Smooth muscle cell (in vitro differentiated cells): ENCODE measurements around the gene SMIM24. TPM values are rescaled to one million over a fixed set of nuclear protein-coding genes. Genes with fewer than 3 reads are reported as not detected.

Source experiments
- DNase-seq: peaks from one replicate; lab custom pipeline; 2025; ENCODE audit not compliant: unreplicated experiment; lab: John Stamatoyannopoulos, UW
- H2AFZ ChIP-seq: fragments of 200-600 bp; sonication (generic); 2 replicates; pipeline ENCODE4 v1.6.0; 2016; ENCODE audit warnings: antibody characterized with exemption, low read depth, mild to moderate bottlenecking
- H3F3A ChIP-seq: fragments of 200-600 bp; sonication (generic); 2 replicates; pipeline ENCODE4 v1.6.0; 2017; ENCODE audit warnings: antibody characterized with exemption, low read depth
- H3K27ac ChIP-seq: fragments of 200-600 bp; sonication (generic); 2 replicates; pipeline ENCODE4 v1.5.1; 2016; ENCODE audit warnings: low read depth, mild to moderate bottlenecking
- H3K27me3 ChIP-seq: fragments of 200-600 bp; sonication (generic); 2 replicates; pipeline ENCODE4 v1.6.1; 2016; ENCODE audit warnings: low read depth, mild to moderate bottlenecking
- H3K36me3 ChIP-seq: fragments of 200-600 bp; sonication (generic); 2 replicates; pipeline ENCODE4 v1.5.1; 2016; ENCODE audit warnings: low read depth
- H3K4me1 ChIP-seq: fragments of 200-600 bp; sonication (generic); 2 replicates; pipeline ENCODE4 v1.5.1; 2016; ENCODE audit warnings: low read depth
- H3K4me2 ChIP-seq: fragments of 200-600 bp; sonication (generic); 2 replicates; pipeline ENCODE4 v1.6.0; 2016; ENCODE audit warnings: mild to moderate bottlenecking
- H3K4me3 ChIP-seq: fragments of 200-600 bp; sonication (generic); 2 replicates; pipeline ENCODE4 v1.5.1; 2016; ENCODE audit warnings: mild to moderate bottlenecking
- H3K79me2 ChIP-seq: fragments of 200-600 bp; sonication (generic); 2 replicates; pipeline ENCODE4 v1.6.0; 2016; ENCODE audit warnings: low read depth, mild to moderate bottlenecking
- H3K9ac ChIP-seq: fragments of 200-600 bp; sonication (generic); 2 replicates; pipeline ENCODE4 v1.6.0; 2016; ENCODE audit warnings: low read depth
- H3K9me3 ChIP-seq: fragments of 200-600 bp; sonication (generic); replicated peaks from 2 replicates; pipeline ENCODE4 v1.5.1; 2016; ENCODE audit warnings: low read depth
- H4K20me1 ChIP-seq: fragments of 200-600 bp; sonication (generic); 2 replicates; pipeline ENCODE4 v1.6.0; 2016; ENCODE audit warnings: low read depth
- WGBS: methylation state at CpG from one replicate; pipeline ENCODE4 v1.1.7; 2016; ENCODE audit warnings: low lambda C conversion rate; 5-methylcytosine and 5-hydroxymethylcytosine counted together
- polyA plus RNA-seq: library from polyadenylated mRNA; unstranded; fragments of >200 nt; fragmentation: Nextera tagmentation; extraction: Ambion mirVana; gene quantifications from 2 replicates; pipeline ENCODE4 v1.2.1, GENCODE V29; 2016
- total RNA-seq: library from RNA; depleted of rRNA; stranded (reverse); fragments of >200 nt; gene quantifications from 2 replicates; pipeline ENCODE4 v1.2.3, GENCODE V29; 2014
- TF ChIP-seq, protein P1 (sequence below): fragments of 200-600 bp; sonication (generic); IDR thresholded peaks from 2 replicates; pipeline ENCODE4 v1.5.1; 2017; ENCODE audit warnings: borderline replicate concordance, mild to moderate bottlenecking, antibody characterized with exemption; ENCODE audit not compliant: insufficient read depth, poor library complexity, severe bottlenecking

Gene SMIM24
- total and polyA plus RNA-seq, 2 experiments from 2014 or later: 1.1 TPM; not detected in 1

DNA sequence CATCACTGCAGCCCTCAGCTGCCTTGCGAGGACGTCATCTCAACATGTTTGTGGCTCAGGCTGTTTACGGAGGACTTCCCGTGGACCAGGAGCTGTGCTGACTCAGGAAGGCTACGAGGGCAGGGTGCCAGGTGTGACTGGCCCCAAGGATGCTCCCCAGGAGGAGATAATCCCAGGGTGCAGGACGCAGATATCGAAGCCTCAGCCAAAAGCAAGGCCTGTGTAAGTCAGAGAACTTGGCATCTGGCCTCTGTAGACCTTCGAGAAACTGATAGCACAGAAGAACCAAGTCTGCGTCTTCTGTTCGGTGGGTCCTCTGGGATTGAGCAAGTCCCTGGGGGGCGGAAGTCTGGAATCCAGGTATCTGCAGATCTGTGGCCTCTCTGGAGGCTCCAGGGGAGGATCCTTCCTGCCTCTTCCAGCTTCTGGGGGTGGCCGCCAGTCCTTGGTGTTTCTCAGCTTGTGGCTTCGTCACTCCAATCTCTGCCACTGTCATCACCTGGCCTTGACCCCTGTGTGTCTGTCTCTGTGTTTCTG, 22.8 kb upstream of the SMIM24 start:
- Histone ChIP-seq H3F3A (peaks cover 4% of the 10 kb centered on the region), H3K4me2 (no peak overlapping the region), H3K79me2 (peaks cover 38% of the 10 kb centered on the region), H3K27me3 (no peaks in the 10 kb centered on the region), H3K9ac (no peak overlapping the region), H3K9me3 (no peaks in the 10 kb centered on the region), H3K36me3 (no peaks in the 10 kb centered on the region), H3K4me3 (no peak overlapping the region), H4K20me1 (peaks cover 9% of the 10 kb centered on the region), H3K4me1 (peaks cover 9% of the 10 kb centered on the region), H3K27ac (no peak overlapping the region), H2AFZ (no peak overlapping the region)
- TF ChIP-seq, protein P1, sequence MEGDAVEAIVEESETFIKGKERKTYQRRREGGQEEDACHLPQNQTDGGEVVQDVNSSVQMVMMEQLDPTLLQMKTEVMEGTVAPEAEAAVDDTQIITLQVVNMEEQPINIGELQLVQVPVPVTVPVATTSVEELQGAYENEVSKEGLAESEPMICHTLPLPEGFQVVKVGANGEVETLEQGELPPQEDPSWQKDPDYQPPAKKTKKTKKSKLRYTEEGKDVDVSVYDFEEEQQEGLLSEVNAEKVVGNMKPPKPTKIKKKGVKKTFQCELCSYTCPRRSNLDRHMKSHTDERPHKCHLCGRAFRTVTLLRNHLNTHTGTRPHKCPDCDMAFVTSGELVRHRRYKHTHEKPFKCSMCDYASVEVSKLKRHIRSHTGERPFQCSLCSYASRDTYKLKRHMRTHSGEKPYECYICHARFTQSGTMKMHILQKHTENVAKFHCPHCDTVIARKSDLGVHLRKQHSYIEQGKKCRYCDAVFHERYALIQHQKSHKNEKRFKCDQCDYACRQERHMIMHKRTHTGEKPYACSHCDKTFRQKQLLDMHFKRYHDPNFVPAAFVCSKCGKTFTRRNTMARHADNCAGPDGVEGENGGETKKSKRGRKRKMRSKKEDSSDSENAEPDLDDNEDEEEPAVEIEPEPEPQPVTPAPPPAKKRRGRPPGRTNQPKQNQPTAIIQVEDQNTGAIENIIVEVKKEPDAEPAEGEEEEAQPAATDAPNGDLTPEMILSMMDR: no peak
- 88% methylated on average over 13 of the region's 13 CpGs for WGBS
- no peak for DNase-seq

- Histone ChIP-seq H3K4me2 (no peak overlapping the region), H3K36me3 (no peaks in the 10 kb centered on the region), H3K9ac (no peak overlapping the region), H3K9me3 (no peaks in the 10 kb centered on the region), H3K27ac (no peak overlapping the region), H2AFZ (no peak overlapping the region), H3K79me2 (peaks cover 35% of the 10 kb centered on the region), H3K27me3 (no peaks in the 10 kb centered on the region), H3F3A (peaks cover 4% of the 10 kb centered on the region), H3K4me1 (peaks cover 9% of the 10 kb centered on the region), H4K20me1 (no peaks in the 10 kb centered on the region), H3K4me3 (no peak overlapping the region)
- DNase-seq: no peak
- TF ChIP-seq, protein P1: no peak
- WGBS: 91% methylated on average over 3 of the region's 3 CpGs
These were observed 21.5 kb upstream of the SMIM24 start for GRCh38 chr19:3501780-3502179.

- TF ChIP-seq, protein P1: no peak
These were observed 20.2 kb upstream of the SMIM24 start, which contains the start of gene DOHH for GRCh38 chr19:3500429-3501101. DOHH (minus strand) TSS chr19:3500674; CDS start chr19:3496814, 3,860 bp downstream.

More at GRCh38 chr19:3500429-3501101, 20.2 kb upstream of the SMIM24 start, which contains the start of gene DOHH:
- Histone ChIP-seq H4K20me1 (no peaks in the 10 kb centered on the region), H3K4me1 (peaks cover 9% of the 10 kb centered on the region), H3K27ac (peak within 1 kb of the TSS; percentile 92), H3F3A (peaks cover 4% of the 10 kb centered on the region), H3K4me2 (peak within 1 kb of the TSS; percentile 96), H2AFZ (peak within 1 kb of the TSS; percentile 90), H3K4me3 (peak within 1 kb of the TSS; percentile 70), H3K36me3 (no peaks in the 10 kb centered on the region), H3K79me2 (peaks cover 30% of the 10 kb centered on the region), H3K9me3 (no peaks in the 10 kb centered on the region), H3K9ac (peak within 1 kb of the TSS; percentile 98), H3K27me3 (no peaks in the 10 kb centered on the region)
- peak; percentile 92 for DNase-seq
- under 1% methylated on average over 52 of the region's 52 CpGs for WGBS
